Left ventricle myocardium inferior (tissue), 1 donor: ENCODE data around the gene ZNF562. TPM values are rescaled to one million over a fixed set of nuclear protein-coding genes. Genes with fewer than 3 reads are reported as not detected.

ENCODE experiments used
- DNase-seq: peaks from one replicate; pipeline ENCODE4 v3.0.0-alpha.2; 2020
- H3K27ac ChIP-seq: fragments of 200-600 bp; replicated peaks from 2 replicates; pipeline ENCODE4 v1.8.0; 2021
- H3K27me3 ChIP-seq: fragments of 200-600 bp; 2 replicates; pipeline ENCODE4 v1.8.0; 2021; ENCODE audit warnings: low read depth
- H3K36me3 ChIP-seq: fragments of 200-600 bp; 2 replicates; pipeline ENCODE4 v1.8.0; 2021
- H3K4me1 ChIP-seq: fragments of 200-600 bp; 2 replicates; pipeline ENCODE4 v1.8.0; 2021
- H3K4me3 ChIP-seq: fragments of 200-600 bp; 2 replicates; pipeline ENCODE4 v1.8.0; 2021; ENCODE audit warnings: mild to moderate bottlenecking, moderate library complexity
- H3K9me3 ChIP-seq: fragments of 200-600 bp; replicated peaks from 2 replicates; pipeline ENCODE4 v1.8.0; 2021
- CTCF ChIP-seq: fragments of 200-600 bp; IDR thresholded peaks from 2 replicates; pipeline ENCODE4 v1.8.0; 2021; ENCODE audit warnings: antibody characterized with exemption, mild to moderate bottlenecking, borderline replicate concordance
- intact Hi-C: fragments of 100-400 bp; cut with micrococcal nuclease; formaldehyde crosslinking; loops from one replicate; pipeline ENCODE4 v1.11.0; 2022
- long read RNA-seq: library from polyadenylated mRNA; unstranded; transcript quantifications from one replicate; pipeline ENCODE4 v2.0.0, GENCODE V29; 2021
- total RNA-seq: library from RNA; stranded (reverse); fragmentation: NEBNext Ultra II Directional; extraction: Animal tissue kit (Norgen Biotek cat#: 25700); gene quantifications from one replicate; pipeline ENCODE4 v1.2.1, GENCODE V29; 2021
- donor health status: DM: no; HTN: yes; CAD: no; lungs with severe emphysema.

Gene ZNF562
- 19.5 TPM for total RNA-seq
- long read RNA-seq, partial matches to known transcripts, result 0 of 6 reads
- long read RNA-seq, other reads (novel, unspliced or antisense), result 3 of 6 reads

GRCh38 chr19:9674663-9675357, at the start of gene ZNF562:
Gene ZNF562, minus strand, starts transcription at chr19:9675100. Its CDS starts 14,356 bp downstream, at chr19:9660744.
- Histone ChIP-seq H3K4me3 (peak within 1 kb of the TSS; percentile 79), H3K27me3 (no peaks in the 10 kb centered on the region), H3K4me1 (peaks cover 39% of the 10 kb centered on the region), H3K27ac (peak within 1 kb of the TSS; percentile 98), H3K36me3 (peaks cover 38% of the 10 kb centered on the region), H3K9me3 (peaks cover 36% of the 10 kb centered on the region)
- intact Hi-C loops, result no loop called here
- TF ChIP-seq CTCF, result no peak
- DNase-seq, result peak; percentile 90

GRCh38 chr19:9724157-9724556, 49.3 kb upstream of the ZNF562 start:
- no peaks in the 10 kb centered on the region for H3K4me1 ChIP-seq
- no peak for TF ChIP-seq CTCF
- no peak for DNase-seq
- H3K27ac ChIP-seq, result no peak overlapping the region
- no peaks in the 10 kb centered on the region for H3K27me3 ChIP-seq
- no peaks in the 10 kb centered on the region for H3K36me3 ChIP-seq
- H3K9me3 ChIP-seq, result peaks cover 13% of the 10 kb centered on the region
- intact Hi-C loops, result no loop called here
- no peak overlapping the region for H3K4me3 ChIP-seq

GRCh38 chr19:9721861-9722260, 47.0 kb upstream of the ZNF562 start:
- TF ChIP-seq CTCF, result no peak
- Histone ChIP-seq H3K4me1 (no peaks in the 10 kb centered on the region), H3K4me3 (no peak overlapping the region), H3K9me3 (peaks cover 13% of the 10 kb centered on the region), H3K27ac (no peak overlapping the region), H3K36me3 (no peaks in the 10 kb centered on the region), H3K27me3 (peaks cover 9% of the 10 kb centered on the region)
- DNase-seq, result no peak
- intact Hi-C loops, result no loop called here

GRCh38 chr19:9720541-9720940, 45.6 kb upstream of the ZNF562 start:
- DNase-seq, result no peak
- Histone ChIP-seq H3K9me3 (peaks cover 13% of the 10 kb centered on the region), H3K4me3 (no peak overlapping the region), H3K27me3 (peaks cover 9% of the 10 kb centered on the region), H3K27ac (no peak overlapping the region), H3K4me1 (no peaks in the 10 kb centered on the region), H3K36me3 (no peaks in the 10 kb centered on the region)
- no peak for TF ChIP-seq CTCF
- intact Hi-C loops, result no loop called here

GRCh38 chr19:9711815-9712214, 36.9 kb upstream of the ZNF562 start:
- Histone ChIP-seq H3K9me3 (peaks cover 18% of the 10 kb centered on the region), H3K4me3 (no peak overlapping the region), H3K36me3 (no peaks in the 10 kb centered on the region), H3K27me3 (no peaks in the 10 kb centered on the region), H3K4me1 (no peaks in the 10 kb centered on the region), H3K27ac (no peak overlapping the region)
- DNase-seq, result no peak
- no peak for TF ChIP-seq CTCF
- intact Hi-C loops, result no loop called here
